Fibroblast of peridontal ligament (primary cell): ENCODE measurements around the gene SDK1.

Experiments
- DNase-seq: peaks from one replicate; pipeline ENCODE4 v3.0.0-alpha.2; 2010; ENCODE audit errors: extremely low read depth

Gene SDK1

DNA sequence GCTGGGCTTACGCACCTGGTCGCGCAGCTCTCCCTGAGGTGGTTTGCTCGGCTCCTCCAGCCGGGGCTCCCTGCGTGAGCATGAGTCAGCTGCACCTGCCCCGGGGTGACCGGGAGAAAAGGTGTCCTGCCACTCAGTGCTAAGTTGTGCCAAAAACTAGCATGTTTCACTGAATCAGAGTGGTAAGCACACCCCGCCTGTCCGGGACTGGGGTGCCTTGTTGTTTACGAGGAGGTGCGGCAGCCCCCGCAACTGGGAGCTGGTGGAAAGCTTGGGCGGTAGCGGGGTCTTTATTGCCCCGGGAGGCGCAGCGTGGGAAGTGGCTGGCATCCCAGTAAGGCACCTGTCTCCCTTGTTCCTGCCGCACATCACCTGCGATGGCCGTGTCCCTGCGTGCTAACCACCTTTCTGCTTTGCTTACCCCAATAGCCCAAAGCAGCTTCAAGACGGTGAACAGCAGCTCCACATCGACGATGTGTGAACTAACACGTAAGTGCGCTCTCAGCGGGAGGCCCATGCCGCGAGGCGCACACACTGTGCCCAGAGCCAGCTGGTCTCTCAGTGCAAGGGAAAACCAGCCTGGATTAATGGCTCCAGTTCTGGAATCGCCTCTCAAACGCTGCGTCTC lies 874.4 kb downstream of the SDK1 start:
- DNase-seq: no peak

DNA sequence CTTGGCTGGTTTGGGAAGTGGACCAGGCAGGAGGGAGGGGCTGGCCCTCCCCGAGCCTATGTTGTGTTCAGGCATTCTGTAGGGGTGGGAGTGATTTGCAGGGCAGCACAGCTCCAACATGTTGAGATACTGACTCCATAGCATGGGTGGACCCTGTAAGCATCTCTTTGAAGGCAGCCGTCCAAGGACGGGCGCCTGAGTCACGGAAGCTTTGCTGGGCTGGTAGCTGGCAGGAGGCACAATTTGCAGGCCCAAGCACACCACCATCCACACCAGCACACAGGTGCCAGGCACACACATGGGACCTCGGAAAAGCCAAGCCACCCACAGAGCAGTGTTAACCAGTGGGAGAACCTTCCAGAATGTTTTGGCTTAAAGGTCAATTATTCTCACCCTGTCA lies 875.9 kb downstream of the SDK1 start:
- DNase-seq: no peak

DNA sequence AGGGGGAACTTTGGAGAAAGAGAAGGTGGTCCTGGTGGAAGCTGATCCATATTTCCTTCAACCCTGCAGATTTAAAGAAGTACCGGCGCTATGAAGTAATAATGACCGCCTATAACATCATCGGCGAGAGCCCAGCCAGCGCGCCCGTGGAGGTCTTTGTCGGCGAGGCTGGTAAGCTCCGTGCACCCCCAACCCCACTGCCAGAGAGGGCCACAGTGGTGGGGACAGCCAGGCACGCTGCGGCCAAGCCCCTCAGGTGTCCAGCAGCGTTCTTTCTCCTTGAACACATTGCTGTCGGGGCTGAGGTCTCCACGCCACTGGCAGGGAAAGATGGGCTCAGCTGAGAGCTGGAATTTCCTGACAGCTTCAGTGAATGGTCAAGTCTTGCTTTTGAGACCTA lies 877.4 kb downstream of the SDK1 start:
- DNase-seq: no peak

DNA sequence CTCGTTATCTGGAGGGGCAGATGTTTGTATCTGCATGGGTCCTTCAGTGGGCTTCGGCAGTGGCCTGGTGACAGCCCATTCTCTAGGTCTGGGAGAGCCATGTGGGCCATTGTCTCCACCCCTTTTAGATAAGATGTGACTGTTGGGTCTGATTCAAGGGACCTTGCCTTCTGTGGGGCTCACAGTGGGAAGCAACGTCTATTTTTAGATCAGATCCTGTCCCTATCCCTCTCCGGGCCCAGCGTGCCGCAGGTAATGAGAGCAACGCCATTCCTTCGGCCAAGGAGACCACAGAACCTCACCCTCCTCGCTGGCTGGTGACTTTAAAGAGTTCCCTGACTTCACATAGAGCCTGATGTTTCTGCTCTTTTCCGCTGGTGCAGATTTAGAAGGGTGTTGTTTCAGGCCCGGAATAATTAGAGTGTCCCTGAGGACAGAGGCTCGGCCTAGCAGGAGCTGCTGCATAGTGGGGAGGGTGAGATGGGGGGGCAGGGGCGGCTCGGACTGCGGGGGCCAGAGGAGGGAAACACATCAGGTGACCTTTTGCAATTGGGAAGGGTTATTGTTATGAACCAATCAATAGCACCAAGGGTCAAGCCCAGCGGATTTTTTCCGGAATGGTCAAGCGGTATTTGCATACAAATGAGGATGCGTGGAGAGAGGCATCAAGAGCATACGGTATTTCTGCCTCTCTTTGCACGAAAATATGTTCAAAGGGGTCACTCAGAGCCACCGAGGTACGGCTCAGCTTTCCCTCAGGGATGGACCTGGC lies 878.0 kb downstream of the SDK1 start:
- no peak for DNase-seq

DNA sequence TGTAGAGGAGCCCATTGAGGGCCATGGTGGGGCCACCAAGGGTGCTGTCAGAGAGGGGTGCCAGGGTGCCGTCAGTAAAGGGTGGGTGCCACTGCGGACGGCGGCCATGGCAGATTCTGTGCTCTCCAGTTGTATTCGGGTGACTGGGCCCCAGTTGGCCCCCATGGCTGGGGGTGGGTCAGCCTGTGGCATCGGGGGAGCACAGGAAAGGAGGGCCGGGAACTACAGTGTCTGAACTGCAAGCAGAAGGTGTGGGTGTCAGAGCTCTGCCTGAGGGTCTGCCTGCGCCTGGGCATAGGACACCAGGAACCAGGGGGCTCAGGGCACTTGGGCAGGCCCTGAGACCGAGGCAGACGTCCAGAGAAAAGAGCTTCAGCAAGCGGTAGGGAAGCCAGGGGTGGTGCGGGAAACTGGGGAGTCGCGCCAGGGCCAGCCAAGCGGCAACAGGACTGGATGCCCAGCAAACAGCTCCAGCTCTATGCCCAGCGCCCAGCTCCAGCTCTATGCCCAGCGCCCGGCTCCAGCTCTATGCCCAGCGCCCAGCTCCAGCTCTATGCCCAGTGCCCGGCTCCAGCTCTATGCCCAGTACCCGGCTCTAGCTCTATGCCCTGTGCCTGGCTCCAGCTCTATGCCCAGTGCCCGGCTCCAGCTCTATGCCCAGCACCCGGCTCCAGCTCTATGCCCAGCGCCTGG lies 878.8 kb downstream of the SDK1 start:
- no peak for DNase-seq

DNA sequence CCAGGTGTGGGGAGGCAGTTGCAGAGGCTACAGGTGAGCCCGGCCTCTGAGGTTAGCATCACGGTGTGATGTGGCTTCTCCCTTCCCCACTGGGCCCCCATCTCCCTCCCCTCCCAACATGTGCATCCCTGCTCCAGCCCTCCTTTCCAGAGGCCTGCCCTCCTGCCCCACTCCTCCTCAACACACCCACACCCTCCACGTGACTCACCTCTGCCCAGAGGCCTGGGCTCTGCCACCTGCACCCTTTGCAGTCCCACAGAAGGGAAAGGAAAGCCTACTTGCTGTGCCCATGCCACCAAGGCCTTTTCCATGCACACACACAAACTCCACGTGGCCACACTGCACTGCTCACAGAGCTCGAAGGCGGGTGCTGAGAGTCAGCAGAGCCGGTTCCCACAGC lies 880.4 kb downstream of the SDK1 start:
- no peak for DNase-seq

DNA sequence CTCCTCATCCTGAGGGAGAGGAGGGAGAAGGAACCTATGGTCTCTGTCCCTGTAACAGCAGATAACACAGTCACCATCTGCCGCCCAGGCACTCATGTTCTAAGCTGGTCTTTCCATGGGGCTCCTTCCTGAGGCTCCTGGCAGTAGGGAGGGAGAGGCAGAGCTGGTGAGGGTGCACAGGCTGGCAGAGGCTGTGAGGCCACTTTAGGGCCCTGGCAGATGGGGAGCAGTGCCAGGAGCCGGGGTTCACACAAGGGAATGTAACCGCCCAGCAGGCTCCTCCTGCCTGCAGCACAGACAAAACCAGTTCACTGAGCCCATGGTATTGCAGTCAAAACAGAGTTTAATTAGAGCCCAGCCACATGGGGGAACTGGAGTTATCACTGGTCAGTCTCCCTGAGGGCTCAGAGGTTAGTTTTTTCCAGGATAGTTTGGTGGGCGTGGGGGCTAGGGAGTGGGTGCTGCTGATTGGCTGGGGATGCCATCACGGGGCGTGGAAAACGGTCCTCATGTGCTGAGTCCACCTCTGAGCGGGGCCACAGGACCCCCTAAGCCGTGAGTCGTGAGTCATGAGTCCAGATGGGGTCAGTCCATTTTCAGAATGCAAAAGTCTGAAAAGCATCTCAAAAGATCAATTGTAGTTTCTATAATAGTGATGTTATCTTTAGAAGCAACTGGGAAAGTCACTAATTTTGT lies 881.7 kb downstream of the SDK1 start:
- DNase-seq: no peak

DNA sequence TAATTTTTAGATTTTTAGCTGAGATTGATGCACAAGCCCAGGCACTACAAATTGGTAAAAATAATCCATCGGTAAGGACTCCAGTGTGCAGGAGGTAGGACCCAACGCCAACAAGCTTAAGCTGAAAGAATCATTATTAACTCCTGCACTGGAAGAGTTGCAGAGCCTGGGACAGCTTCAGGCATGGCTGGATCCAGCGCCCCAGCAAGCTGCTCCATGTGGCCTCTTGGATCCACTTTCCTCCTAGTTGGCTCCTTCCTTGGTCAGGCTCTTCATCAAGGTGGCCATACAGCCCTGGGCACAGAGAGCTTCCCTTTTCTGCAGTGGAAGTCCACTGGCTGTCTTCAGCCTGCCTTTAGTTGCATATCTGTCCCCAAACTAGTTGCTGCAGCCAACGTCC lies 883.6 kb downstream of the SDK1 start:
- no peak for DNase-seq

DNA sequence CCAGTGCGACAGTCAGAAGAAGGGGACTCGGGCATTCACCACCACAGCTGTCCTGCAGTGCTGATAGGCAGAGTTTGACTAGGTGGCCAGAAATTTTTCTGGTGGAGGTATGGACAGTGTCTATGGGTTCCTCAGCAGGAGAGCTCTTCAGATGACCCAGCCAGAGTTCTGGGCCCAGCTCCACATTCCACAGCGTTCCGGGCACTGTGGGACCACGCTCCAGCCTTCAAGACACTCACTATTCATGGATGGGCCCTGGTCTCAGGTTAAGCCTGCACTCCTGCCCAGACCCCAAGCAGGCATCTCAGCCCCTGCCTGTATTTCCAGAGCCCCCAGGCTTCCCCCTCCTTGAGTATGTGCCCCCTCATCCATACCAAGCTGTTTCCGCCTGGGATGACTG lies 884.1 kb downstream of the SDK1 start:
- no peak for DNase-seq

DNA sequence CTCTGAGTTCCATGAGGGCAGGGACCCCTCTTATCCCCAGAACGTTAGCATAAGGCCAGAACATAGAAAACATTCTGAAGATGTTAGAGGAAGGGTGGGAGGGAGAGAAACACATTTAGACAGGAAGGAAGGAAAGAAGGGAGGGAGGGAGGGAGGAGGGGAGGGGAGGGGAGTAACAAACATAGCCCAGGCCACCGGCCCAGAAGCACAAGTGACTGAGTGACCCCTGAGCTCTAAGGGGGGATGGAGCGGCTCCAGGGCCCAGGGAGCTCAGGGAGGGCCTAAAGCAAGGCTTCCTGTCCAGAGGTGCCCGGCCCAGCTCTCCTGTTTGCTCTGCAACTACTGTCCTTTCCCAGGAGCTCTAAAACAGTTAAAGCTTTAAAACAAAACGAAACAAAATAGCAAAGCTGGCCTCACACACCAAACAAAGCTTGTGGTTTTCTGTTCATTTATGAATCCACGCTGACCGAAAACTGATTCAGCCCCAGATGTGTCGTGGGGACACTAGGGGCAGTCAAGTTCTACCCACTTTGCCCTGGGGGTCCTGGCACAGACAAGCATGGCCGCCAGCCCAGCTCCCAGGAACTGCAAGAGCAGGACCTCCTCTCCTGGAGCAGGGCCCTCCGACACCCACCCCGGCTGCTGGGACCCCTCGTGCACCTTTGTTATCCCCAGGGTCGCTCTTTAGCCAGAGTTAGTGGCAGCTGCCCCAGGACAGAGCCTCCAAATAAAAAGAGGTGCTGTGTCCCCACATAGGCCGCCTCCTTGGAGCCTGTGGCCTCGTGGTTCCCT lies 884.9 kb downstream of the SDK1 start:
- DNase-seq: no peak

DNA sequence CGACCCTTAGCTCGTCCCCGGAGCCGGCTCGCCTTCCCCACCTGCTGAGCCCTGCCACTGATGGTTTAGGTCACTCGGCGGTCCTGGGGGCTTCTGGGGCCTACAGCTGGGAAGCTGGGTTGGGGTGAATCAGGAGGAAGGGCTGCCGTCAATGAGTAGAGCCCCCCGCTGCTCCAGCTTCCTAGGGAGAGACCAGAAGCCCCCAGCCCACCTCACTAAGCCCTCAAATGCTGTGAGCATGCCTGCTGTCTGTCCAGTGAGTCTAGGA lies 885.4 kb downstream of the SDK1 start:
- DNase-seq: no peak

DNA sequence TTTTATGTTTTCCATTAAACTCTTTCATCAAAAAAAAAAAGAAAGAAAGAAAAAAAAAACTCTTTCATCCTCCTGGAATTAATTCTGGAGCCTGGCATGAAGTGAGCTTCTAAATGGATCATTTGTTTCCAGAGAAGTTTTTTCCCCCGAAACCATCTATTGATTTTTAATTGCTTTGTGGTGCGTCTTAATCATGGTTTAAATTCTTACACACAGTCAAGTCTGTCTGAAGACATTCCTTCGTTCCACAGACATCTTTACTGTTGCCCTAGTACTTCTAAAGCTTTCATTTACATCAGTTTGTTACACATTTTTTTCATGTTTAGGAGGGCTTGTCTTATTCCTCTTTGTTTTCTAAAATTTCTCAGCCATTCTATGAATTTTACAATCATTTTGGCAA lies 887.6 kb downstream of the SDK1 start:
- DNase-seq: no peak

DNA sequence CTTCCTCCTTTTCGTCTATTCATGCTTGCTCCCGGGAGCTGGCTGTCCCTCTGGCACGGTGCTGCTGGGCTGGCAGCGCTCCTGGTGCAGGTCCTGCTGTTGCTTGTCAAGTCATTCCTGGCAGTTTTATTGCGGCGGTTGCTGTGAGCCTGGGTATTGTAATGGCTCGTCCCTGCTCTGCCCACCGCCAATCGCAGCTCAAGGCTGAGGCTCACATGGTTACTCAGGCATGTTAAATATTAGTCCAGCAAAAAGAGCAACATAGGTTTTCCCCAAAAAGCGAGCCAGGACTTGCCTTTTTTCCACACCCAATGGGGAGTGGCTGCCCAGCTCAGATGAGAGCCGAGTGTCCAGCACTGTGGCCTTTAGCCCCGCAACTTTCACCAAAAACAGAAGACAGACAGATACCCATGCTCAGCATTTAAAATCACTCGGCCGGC lies 888.1 kb downstream of the SDK1 start:
- no peak for DNase-seq

DNA sequence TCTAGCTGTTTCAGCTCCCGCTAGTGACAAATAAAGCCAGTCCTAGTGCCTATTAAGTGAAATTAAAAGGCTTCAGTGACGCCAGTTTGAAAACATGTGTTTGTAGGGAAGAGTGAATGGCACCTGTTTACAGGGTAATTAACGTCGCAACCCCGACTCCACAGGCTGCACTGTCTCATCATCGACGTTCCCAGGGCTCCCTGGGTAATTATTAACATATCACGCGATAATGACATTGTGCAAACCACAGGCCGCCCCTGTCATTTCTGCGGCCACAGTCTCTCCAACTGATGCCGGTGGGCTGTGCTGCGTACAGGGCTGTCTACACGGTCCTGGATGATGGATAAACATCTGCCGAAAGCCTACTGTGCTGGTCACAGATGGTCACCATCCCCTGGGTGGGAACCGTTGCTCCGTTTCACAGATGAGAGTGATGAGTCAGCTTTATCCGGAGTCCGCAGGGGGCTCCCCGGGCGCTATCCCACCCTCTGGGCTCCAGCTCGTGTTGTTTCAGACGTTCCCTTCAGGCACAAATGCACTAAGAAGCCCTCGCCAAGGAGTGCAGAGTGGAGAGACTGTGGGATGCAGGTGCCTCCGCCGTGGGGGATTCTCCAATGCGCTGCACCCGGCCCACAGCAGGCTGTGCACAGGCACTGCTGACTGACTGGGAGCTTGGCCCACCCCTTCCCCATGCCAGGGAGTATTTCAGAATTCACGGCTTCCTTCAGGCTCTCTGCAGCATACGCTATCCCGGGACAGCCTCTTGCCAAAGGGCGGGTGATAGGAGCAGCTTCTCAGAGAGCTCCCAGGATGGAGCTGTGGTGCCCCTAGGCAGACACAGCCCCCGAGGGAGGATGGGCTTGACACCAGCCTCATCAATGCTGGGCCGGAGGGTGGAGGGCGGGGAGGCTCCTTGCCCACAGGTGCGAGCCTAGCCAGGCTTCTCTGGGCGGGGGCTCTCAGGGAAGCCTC lies 889.2 kb downstream of the SDK1 start:
- DNase-seq: no peak

DNA sequence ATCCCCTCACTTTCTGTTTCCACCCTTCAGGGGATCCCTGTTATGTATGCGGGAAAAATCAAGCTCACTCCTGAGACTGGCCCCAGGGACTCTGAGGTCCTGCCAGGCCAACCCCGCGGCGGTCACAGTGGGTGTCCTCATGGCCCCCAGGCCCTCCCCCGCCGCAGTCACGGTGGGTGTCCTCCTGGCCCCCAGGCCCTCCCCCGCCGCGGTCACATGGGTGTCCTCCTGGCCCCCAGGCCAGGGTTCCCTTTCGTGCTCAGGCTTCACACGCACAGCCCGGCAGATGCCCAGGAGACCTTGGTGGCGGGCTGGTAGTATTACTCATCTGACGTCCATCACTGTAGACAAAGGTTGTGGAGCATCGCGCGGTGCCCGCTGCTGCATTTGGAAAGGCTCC lies 890.0 kb downstream of the SDK1 start:
- DNase-seq: no peak

DNA sequence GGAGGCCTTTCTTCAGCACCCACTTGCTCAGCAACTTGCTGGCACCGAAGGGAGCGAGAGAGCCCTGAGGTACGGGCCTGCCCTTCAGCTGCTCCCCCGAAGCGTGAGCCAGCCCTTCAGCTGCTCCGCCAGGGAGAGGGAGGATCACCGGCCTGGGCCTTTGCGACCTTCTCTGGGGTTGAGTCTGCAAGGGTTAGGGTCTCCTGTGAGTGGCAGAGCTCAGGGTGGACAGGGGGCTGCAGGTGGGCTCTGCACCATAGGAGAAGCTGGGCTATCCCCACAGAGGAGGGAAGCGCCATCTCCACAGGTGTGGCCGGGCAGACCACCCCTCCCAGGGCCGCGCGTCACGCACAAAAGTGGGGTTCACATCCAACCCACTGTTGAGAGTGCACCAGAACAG lies 890.5 kb downstream of the SDK1 start:
- DNase-seq: no peak

DNA sequence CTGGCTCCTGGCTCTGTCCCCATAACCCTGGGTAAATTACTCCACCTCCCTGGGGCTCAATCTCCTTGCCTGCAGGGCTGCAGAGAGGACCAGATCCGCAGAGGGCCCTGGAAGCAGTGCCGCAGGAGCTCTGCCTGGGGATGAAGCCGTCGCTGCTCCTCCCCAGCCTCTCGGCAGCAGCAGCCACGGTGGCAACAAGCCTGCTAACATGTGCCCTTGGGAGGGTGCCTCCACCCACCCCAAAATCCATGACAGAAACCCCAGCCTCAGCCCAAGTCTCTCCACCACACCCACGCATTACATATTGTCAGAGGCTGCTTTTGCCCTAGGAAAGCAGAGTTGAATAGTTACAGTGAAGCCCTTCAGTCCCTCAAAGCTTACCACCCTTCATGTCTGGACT lies 894.6 kb downstream of the SDK1 start:
- no peak for DNase-seq

DNA sequence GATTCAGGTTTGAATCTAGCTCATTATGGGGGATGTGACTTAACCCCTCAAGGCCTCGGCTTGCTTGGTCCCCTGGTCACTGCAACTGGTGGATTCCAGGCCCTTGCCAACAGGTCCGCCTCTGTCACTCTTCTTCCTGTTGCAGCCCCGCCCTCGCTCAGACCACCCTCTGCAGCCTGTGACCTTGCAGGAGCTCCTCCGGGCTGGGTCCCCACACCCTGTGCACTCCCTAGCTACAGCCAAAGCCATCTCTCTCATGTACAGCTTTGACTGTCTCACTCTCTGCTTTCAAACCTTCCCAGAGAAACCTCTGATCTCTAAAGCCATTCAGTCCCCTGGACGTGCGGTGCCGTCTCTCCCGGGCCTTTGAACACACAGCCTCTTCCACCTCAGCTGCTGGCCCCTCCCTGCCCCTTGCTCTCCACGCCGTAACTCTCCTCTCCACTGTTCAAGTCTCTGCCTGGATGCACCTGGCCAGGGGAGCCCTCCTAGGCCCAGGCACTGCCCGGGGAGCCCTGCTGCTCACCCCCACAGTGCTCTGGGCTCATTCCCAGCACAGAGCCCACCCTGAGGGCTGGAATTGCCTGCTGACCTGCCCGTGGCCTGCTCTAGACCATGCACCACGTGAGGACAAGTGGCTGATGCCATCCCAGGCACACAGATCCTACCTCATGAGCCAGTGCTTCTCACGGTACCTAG lies 895.2 kb downstream of the SDK1 start:
- no peak for DNase-seq

DNA sequence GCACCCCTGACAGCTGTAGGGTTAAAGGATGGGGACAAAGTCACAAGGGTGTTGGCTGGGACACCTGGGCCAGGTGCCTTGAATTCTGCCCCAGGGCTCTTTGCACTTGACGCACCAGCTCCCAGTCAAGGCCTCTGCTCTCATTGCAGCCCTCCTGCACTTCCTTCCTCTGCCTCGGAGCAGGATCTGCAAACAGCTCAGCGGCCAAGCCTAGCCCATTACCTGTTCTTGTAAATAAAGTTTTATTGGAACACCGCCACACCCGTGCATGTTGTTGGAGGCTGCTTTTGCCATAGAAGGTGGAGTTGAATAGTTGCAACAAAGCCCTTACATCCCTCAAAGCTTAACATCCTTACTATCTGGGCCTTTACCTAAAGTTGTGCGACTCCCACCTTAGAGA lies 897.2 kb downstream of the SDK1 start:
- DNase-seq: no peak

DNA sequence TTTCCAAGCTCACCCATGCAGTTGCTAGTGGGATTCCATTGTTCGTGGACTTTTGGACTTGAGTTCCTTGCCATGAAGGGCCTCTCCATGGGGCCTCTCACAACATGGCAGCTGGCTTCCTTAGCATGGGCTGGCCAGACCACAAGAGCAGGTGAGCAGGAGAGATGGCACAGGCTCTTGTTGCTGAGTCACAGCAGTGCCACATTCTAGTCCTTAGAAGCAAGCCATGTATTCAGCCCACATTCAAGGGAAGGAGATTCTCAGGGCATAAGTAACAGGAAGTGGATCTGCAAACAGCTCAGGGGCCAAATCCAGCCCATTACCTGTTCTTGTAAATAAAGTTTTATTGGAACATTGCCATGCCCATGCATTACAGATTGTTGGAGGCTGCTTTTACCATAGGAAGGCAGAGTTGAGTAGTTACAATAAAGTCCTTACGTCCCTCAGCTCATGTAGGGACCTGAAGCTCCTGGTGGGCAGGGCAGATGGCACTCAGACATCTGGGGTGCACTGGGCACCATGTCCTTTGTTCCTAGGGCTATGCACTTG lies 899.6 kb downstream of the SDK1 start:
- no peak for DNase-seq
